ENCODE results near the gene KLHL6.
"Not testable (repeated sequence)": the region's sequence is repeated elsewhere in the genome, so short reads cannot be mapped to it uniquely, and the experiment has no call there.

The KLHL6 gene

GRCh38 chr3:183514021-183514420 lies 41.5 kb downstream of the KLHL6 start:
- TF ChIP-seq CTCF (IDR thresholded peaks at IDR 0.05; ENCODE audit: borderline replicate concordance, insufficient read depth, low read depth, low read length): no peak
- no peak overlapping the region for H3K4me3 ChIP-seq (ENCODE audit: low read depth, low read length)

DNA sequence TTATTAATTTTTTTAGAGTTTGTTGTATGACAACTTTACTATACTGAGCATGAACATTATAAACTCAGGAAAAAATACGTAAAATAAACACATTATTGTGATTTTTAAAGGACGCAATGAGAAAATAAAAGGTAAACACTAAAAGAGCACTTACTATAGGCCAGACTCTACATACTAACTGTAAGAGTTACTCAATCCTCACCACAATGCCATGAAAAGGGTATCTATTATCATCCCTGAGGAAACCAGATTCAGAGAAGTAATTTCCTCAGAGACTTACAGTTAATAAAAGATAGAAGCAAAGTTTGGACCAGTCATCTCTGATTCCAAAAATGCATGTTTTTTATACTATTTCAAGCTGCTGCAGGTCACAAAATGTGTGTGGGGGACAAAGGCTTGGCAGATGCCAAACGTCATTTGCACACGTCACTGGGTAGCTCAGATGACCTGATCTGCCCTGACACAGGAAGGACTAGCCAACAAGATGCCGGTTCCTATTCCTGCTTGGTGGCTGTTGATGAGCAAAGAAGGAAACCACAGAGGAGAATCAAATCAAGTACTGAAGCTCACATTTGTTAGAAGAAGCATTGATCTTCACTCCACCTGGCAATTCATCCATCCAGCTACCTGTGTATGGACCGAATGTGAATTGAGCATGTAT lies 42.3 kb downstream of the KLHL6 start:
- H3K4me3 ChIP-seq (ENCODE audit: low read depth, low read length): no peak overlapping the region
- TF ChIP-seq CTCF (IDR thresholded peaks at IDR 0.05; ENCODE audit: borderline replicate concordance, insufficient read depth, low read depth, low read length): no peak

DNA sequence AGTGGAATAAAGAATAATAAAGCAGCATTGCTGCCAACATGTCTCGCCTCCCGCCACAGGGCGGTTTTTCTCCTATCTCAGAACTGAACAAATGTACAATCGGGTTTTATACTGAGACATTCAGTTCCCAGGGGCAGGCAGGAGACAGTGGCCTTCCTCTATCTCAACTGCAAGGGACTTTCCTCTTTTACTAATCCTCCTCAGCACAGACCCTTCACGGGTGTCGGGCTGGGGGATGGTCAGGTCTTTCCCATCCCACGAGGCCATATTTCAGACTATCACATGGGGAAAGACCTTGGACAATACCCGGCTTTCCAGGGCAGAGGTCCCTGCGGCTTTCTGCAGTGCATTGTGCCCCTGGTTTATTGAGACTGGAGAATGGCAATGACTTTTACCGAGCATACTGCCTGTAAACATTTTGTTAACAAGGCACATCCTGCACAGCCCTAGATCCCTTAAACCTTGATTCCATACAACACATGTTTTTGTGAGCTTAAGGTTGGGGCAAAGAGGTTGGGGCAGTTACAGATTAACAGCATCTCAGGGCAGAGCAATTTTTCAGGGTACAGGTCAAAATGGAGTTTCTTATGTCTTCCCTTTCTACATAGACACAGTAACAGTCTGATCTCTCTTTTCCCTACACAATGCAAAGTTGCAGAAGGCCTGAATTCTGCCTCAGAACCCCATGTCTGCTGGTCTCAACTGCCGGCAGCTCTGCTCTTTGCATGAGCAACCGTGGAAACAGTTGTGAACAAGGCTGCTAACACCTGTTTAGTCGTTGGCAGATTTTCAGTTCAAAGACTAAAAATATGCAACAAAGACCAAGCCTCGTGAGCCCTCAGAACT lies 44.0 kb downstream of the KLHL6 start:
- H3K4me3 ChIP-seq (ENCODE audit: low read depth, low read length): not testable (repeated sequence)

- no peak for TF ChIP-seq CTCF (IDR thresholded peaks at IDR 0.05; ENCODE audit: borderline replicate concordance, insufficient read depth, low read depth, low read length)
- H3K4me3 ChIP-seq (ENCODE audit: low read depth, low read length): no peak overlapping the region
These were observed 46.7 kb downstream of the KLHL6 start for GRCh38 chr3:183508821-183509220.

- no peak overlapping the region for H3K4me3 ChIP-seq (ENCODE audit: low read depth, low read length)
- TF ChIP-seq CTCF (IDR thresholded peaks at IDR 0.05; ENCODE audit: borderline replicate concordance, insufficient read depth, low read depth, low read length): no peak
These were observed 48.0 kb downstream of the KLHL6 start for GRCh38 chr3:183507551-183507950.

GRCh38 chr3:183506674-183507320 lies 48.7 kb downstream of the KLHL6 start:
- no peak for TF ChIP-seq CTCF (IDR thresholded peaks at IDR 0.05; ENCODE audit: borderline replicate concordance, insufficient read depth, low read depth, low read length)

GRCh38 chr3:183504597-183504996 lies 50.9 kb downstream of the KLHL6 start:
- TF ChIP-seq CTCF (IDR thresholded peaks at IDR 0.05; ENCODE audit: borderline replicate concordance, insufficient read depth, low read depth, low read length): no peak
- no peak overlapping the region for H3K4me3 ChIP-seq (ENCODE audit: low read depth, low read length)

More at GRCh38 chr3:183506674-183507320, 48.7 kb downstream of the KLHL6 start:
- no peak overlapping the region for H3K4me3 ChIP-seq (ENCODE audit: low read depth, low read length)

All from GM12875 (cell line).